Mesothelial cell of epicardium (in vitro differentiated cells): ENCODE results near the gene CYLD. TPM values are rescaled to one million over a fixed set of nuclear protein-coding genes. Genes with fewer than 3 reads are reported as not detected.

Source experiments
- DNase-seq, 2 experiments: peaks; one replicate each; pipeline ENCODE4 v3.0.0; 2021; ENCODE audit warnings: low spot score in 2 of 2; ENCODE audit not compliant: unreplicated experiment in 2 of 2
- H3K27ac Mint-ChIP-seq: 2 replicates; pipeline ENCODE4 v1.8.0; 2021; ENCODE audit warnings: mixed read lengths
- H3K27me3 Mint-ChIP-seq: 2 replicates; pipeline ENCODE4 v1.8.0; 2021; ENCODE audit warnings: low read depth, mixed read lengths
- H3K36me3 Mint-ChIP-seq: 2 replicates; pipeline ENCODE4 v1.8.0; 2021; ENCODE audit warnings: mixed read lengths
- H3K4me1 Mint-ChIP-seq: 2 replicates; pipeline ENCODE4 v1.8.0; 2021; ENCODE audit warnings: mixed read lengths
- H3K4me3 Mint-ChIP-seq: 2 replicates; pipeline ENCODE4 v1.8.0; 2021; ENCODE audit warnings: mild to moderate bottlenecking, moderate library complexity, mixed read lengths
- H3K9me3 Mint-ChIP-seq: 2 replicates; pipeline ENCODE4 v1.8.0; 2021; ENCODE audit warnings: mixed read lengths
- total RNA-seq: library from RNA; stranded (reverse); gene quantifications from 3 replicates; pipeline ENCODE4 v1.2.1, GENCODE V29; 2021
- TF ChIP-seq, protein P1 (sequence below): fragments of 200-600 bp; sonication (generic); IDR thresholded peaks from one replicate; pipeline ENCODE4 v1.5.0; 2021; ENCODE audit warnings: antibody characterized with exemption; ENCODE audit not compliant: unreplicated experiment

The CYLD gene
- total RNA-seq, 1 donor from 2014 or later: 20.6 TPM

GRCh38 chr16:50696126-50696525, 45.8 kb upstream of the CYLD start:
- H3K27me3 Mint-ChIP-seq: peaks cover 47% of the 10 kb centered on the region
- TF ChIP-seq, protein P1, sequence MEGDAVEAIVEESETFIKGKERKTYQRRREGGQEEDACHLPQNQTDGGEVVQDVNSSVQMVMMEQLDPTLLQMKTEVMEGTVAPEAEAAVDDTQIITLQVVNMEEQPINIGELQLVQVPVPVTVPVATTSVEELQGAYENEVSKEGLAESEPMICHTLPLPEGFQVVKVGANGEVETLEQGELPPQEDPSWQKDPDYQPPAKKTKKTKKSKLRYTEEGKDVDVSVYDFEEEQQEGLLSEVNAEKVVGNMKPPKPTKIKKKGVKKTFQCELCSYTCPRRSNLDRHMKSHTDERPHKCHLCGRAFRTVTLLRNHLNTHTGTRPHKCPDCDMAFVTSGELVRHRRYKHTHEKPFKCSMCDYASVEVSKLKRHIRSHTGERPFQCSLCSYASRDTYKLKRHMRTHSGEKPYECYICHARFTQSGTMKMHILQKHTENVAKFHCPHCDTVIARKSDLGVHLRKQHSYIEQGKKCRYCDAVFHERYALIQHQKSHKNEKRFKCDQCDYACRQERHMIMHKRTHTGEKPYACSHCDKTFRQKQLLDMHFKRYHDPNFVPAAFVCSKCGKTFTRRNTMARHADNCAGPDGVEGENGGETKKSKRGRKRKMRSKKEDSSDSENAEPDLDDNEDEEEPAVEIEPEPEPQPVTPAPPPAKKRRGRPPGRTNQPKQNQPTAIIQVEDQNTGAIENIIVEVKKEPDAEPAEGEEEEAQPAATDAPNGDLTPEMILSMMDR: no peak
- peaks cover 6% of the 10 kb centered on the region for H3K4me1 Mint-ChIP-seq
- no peaks in the 10 kb centered on the region for H3K9me3 Mint-ChIP-seq
- DNase-seq: no peak
- no peak overlapping the region for H3K27ac Mint-ChIP-seq
- H3K4me3 Mint-ChIP-seq: no peak overlapping the region
- H3K36me3 Mint-ChIP-seq: no peaks in the 10 kb centered on the region

- no peak overlapping the region for H3K4me3 Mint-ChIP-seq
- H3K27ac Mint-ChIP-seq: no peak overlapping the region
- peaks cover 43% of the 10 kb centered on the region for H3K27me3 Mint-ChIP-seq
- DNase-seq: no peak
- TF ChIP-seq, protein P1: no peak
- H3K36me3 Mint-ChIP-seq: no peaks in the 10 kb centered on the region
- H3K9me3 Mint-ChIP-seq: no peaks in the 10 kb centered on the region
- peaks cover 6% of the 10 kb centered on the region for H3K4me1 Mint-ChIP-seq
Observed at GRCh38 chr16:50696575-50697420, 45.1 kb upstream of the CYLD start.

GRCh38 chr16:50697421-50697715, 44.5 kb upstream of the CYLD start:
- Mint-ChIP-seq H3K4me3 (no peak overlapping the region), H3K27me3 (peaks cover 39% of the 10 kb centered on the region), H3K36me3 (no peaks in the 10 kb centered on the region), H3K4me1 (peaks cover 6% of the 10 kb centered on the region), H3K27ac (no peak overlapping the region), H3K9me3 (no peaks in the 10 kb centered on the region)
- TF ChIP-seq, protein P1: no peak
- DNase-seq: no peak

GRCh38 chr16:50697881-50698767, 43.8 kb upstream of the CYLD start:
- no peaks in the 10 kb centered on the region for H3K36me3 Mint-ChIP-seq
- TF ChIP-seq, protein P1: no peak
- no peak overlapping the region for H3K27ac Mint-ChIP-seq
- no peak for DNase-seq
- H3K4me1 Mint-ChIP-seq: peaks cover 3% of the 10 kb centered on the region
- no peak overlapping the region for H3K4me3 Mint-ChIP-seq
- peaks cover 31% of the 10 kb centered on the region for H3K27me3 Mint-ChIP-seq
- H3K9me3 Mint-ChIP-seq: no peaks in the 10 kb centered on the region

DNA sequence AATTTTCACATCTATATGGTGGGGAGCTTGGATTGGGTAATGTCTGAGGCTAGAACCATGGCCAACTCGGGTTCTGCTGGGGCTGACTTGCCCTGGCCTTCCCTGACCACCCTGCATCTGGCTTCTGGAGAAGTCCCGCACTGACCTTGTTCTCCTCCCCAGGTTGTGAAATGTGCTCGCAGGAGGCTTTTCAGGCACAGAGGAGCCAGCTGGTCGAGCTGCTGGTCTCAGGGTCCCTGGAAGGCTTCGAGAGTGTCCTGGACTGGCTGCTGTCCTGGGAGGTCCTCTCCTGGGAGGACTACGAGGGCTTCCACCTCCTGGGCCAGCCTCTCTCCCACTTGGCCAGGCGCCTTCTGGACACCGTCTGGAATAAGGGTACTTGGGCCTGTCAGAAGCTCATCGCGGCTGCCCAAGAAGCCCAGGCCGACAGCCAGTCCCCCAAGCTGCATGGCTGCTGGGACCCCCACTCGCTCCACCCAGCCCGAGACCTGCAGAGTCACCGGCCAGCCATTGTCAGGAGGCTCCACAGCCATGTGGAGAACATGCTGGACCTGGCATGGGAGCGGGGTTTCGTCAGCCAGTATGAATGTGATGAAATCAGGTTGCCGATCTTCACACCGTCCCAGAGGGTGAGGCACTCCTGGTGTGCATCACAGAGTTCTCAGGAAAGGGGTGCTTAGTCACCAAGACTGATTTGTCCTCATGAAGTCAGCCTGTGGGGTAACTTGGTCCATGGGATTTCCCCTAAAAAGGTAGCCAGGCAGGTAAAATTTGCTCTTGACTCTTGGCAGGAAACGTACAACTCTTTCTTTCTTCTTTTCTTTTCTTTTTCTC, 42.3 kb upstream of the CYLD start:
- no peaks in the 10 kb centered on the region for H3K36me3 Mint-ChIP-seq
- H3K4me3 Mint-ChIP-seq: no peak overlapping the region
- H3K9me3 Mint-ChIP-seq: peaks cover 8% of the 10 kb centered on the region
- no peak for DNase-seq
- TF ChIP-seq, protein P1: no peak
- peaks cover 20% of the 10 kb centered on the region for H3K27me3 Mint-ChIP-seq
- peaks cover 3% of the 10 kb centered on the region for H3K4me1 Mint-ChIP-seq
- no peak overlapping the region for H3K27ac Mint-ChIP-seq
